ENCODE results near the gene CPXM2.

The CPXM2 gene

GRCh38 chr10:123821136-123821535 is 70.5 kb downstream of the CPXM2 start:
- Histone ChIP-seq H3K4me3 (ENCODE audit: low read depth, low read length) (no peak overlapping the region), H3K36me3 (no peaks in the 10 kb centered on the region), H3K27ac (no peak overlapping the region), H3K27me3 (ENCODE audit: insufficient read depth, low read depth, severe bottlenecking) (peaks cover 60% of the 10 kb centered on the region), H3K9me3 (ENCODE audit: severe bottlenecking) (no peaks in the 10 kb centered on the region)
- DNase-seq: no peak
- no peak for TF ChIP-seq CTCF (IDR thresholded peaks at IDR 0.05; ENCODE audit: low read depth, low read length)

- no peak for TF ChIP-seq CTCF (IDR thresholded peaks at IDR 0.05; ENCODE audit: low read depth, low read length)
- Histone ChIP-seq H3K27ac (no peak overlapping the region), H3K36me3 (no peaks in the 10 kb centered on the region), H3K4me3 (ENCODE audit: low read depth, low read length) (no peak overlapping the region), H3K9me3 (ENCODE audit: severe bottlenecking) (no peaks in the 10 kb centered on the region), H3K27me3 (ENCODE audit: insufficient read depth, low read depth, severe bottlenecking) (peaks cover 58% of the 10 kb centered on the region)
- no peak for DNase-seq
Observed at GRCh38 chr10:123809632-123810031, 82.0 kb downstream of the CPXM2 start.

- Histone ChIP-seq H3K27ac (no peak overlapping the region), H3K9me3 (ENCODE audit: severe bottlenecking) (no peaks in the 10 kb centered on the region), H3K27me3 (ENCODE audit: insufficient read depth, low read depth, severe bottlenecking) (peaks cover 64% of the 10 kb centered on the region), H3K36me3 (no peaks in the 10 kb centered on the region), H3K4me3 (ENCODE audit: low read depth, low read length) (no peak overlapping the region)
- TF ChIP-seq CTCF (IDR thresholded peaks at IDR 0.05; ENCODE audit: low read depth, low read length): no peak
- DNase-seq: no peak
Observed at GRCh38 chr10:123808906-123809305, 82.7 kb downstream of the CPXM2 start.

GRCh38 chr10:123808286-123808685 is 83.3 kb downstream of the CPXM2 start:
- Histone ChIP-seq H3K27ac (no peak overlapping the region), H3K4me3 (ENCODE audit: low read depth, low read length) (no peak overlapping the region), H3K9me3 (ENCODE audit: severe bottlenecking) (no peaks in the 10 kb centered on the region), H3K36me3 (no peaks in the 10 kb centered on the region), H3K27me3 (ENCODE audit: insufficient read depth, low read depth, severe bottlenecking) (peaks cover 64% of the 10 kb centered on the region)
- DNase-seq: no peak
- TF ChIP-seq CTCF (IDR thresholded peaks at IDR 0.05; ENCODE audit: low read depth, low read length): no peak

- H3K27ac ChIP-seq: no peak overlapping the region
Observed at GRCh38 chr10:123807444-123808035, 84.1 kb downstream of the CPXM2 start.

More at GRCh38 chr10:123807444-123808035, 84.1 kb downstream of the CPXM2 start:
- no peaks in the 10 kb centered on the region for H3K36me3 ChIP-seq
- TF ChIP-seq CTCF (IDR thresholded peaks at IDR 0.05; ENCODE audit: low read depth, low read length): no peak
- peaks cover 67% of the 10 kb centered on the region for H3K27me3 ChIP-seq (ENCODE audit: insufficient read depth, low read depth, severe bottlenecking)
- no peak overlapping the region for H3K4me3 ChIP-seq (ENCODE audit: low read depth, low read length)
- H3K9me3 ChIP-seq (ENCODE audit: severe bottlenecking): no peaks in the 10 kb centered on the region
- DNase-seq: no peak

Measured in WERI-Rb-1 (cell line).